Liver (tissue), 3 donors: Measurements from ENCODE around the gene CYP2W1.

ENCODE experiments used
- EGR1 ChIP-seq, 2 donors: IDR thresholded peaks; 2 replicates each; pipeline ENCODE4 v1.6.1; 2016 to 2018; ENCODE audit warnings: antibody characterized with exemption in 2 of 2, low read depth in 2 of 2
- FOXA1 ChIP-seq: IDR thresholded peaks from 2 replicates; pipeline ENCODE4 v1.6.1; 2016; ENCODE audit warnings: antibody characterized with exemption
- JUND ChIP-seq, 2 donors: IDR thresholded peaks; 2 replicates each; pipeline ENCODE4 v1.6.1; 2016; ENCODE audit warnings: antibody characterized with exemption in 2 of 2
- RAD21 ChIP-seq, 2 donors: IDR thresholded peaks; 2 replicates each; pipeline ENCODE4 v1.6.1; 2016; ENCODE audit warnings: antibody characterized with exemption in 2 of 2, mild to moderate bottlenecking in 2 of 2
- TAF1 ChIP-seq: conservative IDR thresholded peaks from 2 replicates; pipeline ENCODE4 v1.6.1; 2016; ENCODE audit warnings: antibody characterized with exemption, mild to moderate bottlenecking
- YY1 ChIP-seq: IDR thresholded peaks from 2 replicates; pipeline ENCODE4 v1.6.1; 2016; ENCODE audit warnings: antibody characterized with exemption, mild to moderate bottlenecking
- TF ChIP-seq, protein P1 (sequence below): fragments of 150-350 bp; IDR thresholded peaks from 2 replicates; pipeline ENCODE4 v1.5.1; 2017; ENCODE audit warnings: improper control_type of control experiment, low read depth, low read length; ENCODE audit not compliant: missing input control
- TF ChIP-seq, protein P2 (sequence below): IDR thresholded peaks from 2 replicates; pipeline ENCODE4 v1.6.1; 2016; ENCODE audit warnings: antibody characterized with exemption, mild to moderate bottlenecking
- donor health status: healthy.
- donor health status: healthy.

DNA sequence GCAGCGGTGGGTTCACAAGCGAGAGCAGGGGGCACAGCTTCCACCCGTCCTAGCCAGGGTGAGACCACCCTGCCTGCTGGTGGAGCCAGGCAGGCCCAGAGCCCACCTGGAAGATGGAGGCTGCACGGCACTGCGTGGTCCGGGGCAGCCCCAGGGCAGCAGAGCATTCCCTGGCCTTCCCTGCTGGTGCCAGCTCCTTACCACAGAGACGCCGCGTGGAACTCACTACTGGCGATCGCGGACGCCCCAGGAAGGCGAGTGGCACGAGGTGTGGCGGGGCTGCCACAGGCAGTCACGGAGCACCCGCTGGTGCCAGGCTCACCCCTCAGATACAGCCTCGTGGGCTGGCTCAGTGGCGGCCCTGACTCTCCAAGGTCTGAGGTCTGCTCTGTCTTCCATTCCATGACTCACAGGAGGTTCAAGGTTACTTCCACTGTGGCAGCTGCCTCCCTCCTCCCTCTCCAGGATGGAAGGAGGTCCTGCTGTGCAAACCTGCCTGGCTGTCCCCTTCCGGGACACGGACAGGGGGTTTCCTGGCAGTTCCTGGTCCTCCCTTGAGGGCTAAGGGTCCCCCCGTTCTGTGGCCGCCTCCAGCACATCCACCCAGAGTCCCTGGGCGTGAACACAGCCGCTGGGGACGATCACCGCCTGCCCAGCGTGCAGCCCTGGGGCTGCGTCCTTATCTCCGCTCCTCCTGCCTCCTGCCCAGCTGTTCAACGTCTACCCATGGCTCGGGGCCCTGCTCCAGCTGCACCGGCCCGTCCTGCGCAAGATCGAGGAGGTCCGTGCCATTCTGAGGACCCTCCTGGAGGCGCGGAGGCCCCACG is 3.1 kb downstream of the CYP2W1 start:
- TF ChIP-seq FOXA1 = no peak
- TF ChIP-seq, protein P1, sequence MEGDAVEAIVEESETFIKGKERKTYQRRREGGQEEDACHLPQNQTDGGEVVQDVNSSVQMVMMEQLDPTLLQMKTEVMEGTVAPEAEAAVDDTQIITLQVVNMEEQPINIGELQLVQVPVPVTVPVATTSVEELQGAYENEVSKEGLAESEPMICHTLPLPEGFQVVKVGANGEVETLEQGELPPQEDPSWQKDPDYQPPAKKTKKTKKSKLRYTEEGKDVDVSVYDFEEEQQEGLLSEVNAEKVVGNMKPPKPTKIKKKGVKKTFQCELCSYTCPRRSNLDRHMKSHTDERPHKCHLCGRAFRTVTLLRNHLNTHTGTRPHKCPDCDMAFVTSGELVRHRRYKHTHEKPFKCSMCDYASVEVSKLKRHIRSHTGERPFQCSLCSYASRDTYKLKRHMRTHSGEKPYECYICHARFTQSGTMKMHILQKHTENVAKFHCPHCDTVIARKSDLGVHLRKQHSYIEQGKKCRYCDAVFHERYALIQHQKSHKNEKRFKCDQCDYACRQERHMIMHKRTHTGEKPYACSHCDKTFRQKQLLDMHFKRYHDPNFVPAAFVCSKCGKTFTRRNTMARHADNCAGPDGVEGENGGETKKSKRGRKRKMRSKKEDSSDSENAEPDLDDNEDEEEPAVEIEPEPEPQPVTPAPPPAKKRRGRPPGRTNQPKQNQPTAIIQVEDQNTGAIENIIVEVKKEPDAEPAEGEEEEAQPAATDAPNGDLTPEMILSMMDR = no peak
- no peak for TF ChIP-seq YY1
- no peak for TF ChIP-seq JUND (IDR thresholded peaks at IDR 0.05)
- no peak for TF ChIP-seq TAF1
- no peak for TF ChIP-seq EGR1 (IDR thresholded peaks at IDR 0.05; ENCODE audit: low read depth in 2 of 2)
- TF ChIP-seq, protein P2, sequence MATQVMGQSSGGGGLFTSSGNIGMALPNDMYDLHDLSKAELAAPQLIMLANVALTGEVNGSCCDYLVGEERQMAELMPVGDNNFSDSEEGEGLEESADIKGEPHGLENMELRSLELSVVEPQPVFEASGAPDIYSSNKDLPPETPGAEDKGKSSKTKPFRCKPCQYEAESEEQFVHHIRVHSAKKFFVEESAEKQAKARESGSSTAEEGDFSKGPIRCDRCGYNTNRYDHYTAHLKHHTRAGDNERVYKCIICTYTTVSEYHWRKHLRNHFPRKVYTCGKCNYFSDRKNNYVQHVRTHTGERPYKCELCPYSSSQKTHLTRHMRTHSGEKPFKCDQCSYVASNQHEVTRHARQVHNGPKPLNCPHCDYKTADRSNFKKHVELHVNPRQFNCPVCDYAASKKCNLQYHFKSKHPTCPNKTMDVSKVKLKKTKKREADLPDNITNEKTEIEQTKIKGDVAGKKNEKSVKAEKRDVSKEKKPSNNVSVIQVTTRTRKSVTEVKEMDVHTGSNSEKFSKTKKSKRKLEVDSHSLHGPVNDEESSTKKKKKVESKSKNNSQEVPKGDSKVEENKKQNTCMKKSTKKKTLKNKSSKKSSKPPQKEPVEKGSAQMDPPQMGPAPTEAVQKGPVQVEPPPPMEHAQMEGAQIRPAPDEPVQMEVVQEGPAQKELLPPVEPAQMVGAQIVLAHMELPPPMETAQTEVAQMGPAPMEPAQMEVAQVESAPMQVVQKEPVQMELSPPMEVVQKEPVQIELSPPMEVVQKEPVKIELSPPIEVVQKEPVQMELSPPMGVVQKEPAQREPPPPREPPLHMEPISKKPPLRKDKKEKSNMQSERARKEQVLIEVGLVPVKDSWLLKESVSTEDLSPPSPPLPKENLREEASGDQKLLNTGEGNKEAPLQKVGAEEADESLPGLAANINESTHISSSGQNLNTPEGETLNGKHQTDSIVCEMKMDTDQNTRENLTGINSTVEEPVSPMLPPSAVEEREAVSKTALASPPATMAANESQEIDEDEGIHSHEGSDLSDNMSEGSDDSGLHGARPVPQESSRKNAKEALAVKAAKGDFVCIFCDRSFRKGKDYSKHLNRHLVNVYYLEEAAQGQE = no peak
- no peak for TF ChIP-seq RAD21 (IDR thresholded peaks at IDR 0.05)
